LNCaP clone FGC (cell line): Measurements from ENCODE around the gene POLR1G.
"Not testable (repeated sequence)": the region's sequence is repeated elsewhere in the genome, so short reads cannot be mapped to it uniquely, and the experiment has no call there.

ENCODE experiments used
- DNase-seq: peaks from one replicate; pipeline ENCODE4 v3.0.0-alpha.2; 2011; ENCODE audit warnings: low read depth
- H3K4me3 ChIP-seq: 2 replicates; pipeline ENCODE4 v1.5.1; 2011; ENCODE audit warnings: mild to moderate bottlenecking, low read depth, low read length, control low read depth
- CTCF ChIP-seq: IDR thresholded peaks from 2 replicates; pipeline ENCODE4 v1.5.1; 2012; ENCODE audit warnings: mild to moderate bottlenecking; ENCODE audit not compliant: control insufficient read depth, insufficient read depth; ENCODE audit errors: extremely low read depth

Gene POLR1G

DNA sequence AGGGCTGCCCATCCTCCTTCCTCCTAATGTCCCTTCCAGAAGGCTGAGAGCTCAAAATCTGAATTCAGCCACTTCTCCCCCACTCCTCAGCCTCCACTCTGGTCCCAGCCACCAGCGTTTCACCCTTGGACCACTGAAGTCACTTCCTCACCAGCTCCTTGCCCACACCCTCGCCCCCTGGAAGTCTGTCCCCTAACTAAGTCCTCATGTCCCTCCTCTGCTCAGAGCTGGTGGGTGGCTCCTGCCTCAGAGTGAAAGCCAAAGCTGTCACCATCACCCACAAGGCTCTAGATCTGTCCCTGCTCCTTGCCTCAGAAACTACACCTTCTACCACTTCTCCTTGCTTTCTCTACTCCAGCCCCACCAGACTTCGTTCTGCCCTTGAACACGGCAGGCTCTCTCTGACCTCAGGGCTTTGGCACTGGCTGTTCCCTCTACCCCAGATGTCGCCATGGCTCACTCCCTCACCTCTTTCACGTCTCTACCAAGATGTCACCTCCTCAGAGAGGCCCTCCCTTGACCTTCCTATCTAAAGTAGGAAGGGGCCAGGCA lies 15.6 kb downstream of the POLR1G start:
- no peak for DNase-seq
- H3K4me3 ChIP-seq, result no peak overlapping the region
- TF ChIP-seq CTCF, result no peak

DNA sequence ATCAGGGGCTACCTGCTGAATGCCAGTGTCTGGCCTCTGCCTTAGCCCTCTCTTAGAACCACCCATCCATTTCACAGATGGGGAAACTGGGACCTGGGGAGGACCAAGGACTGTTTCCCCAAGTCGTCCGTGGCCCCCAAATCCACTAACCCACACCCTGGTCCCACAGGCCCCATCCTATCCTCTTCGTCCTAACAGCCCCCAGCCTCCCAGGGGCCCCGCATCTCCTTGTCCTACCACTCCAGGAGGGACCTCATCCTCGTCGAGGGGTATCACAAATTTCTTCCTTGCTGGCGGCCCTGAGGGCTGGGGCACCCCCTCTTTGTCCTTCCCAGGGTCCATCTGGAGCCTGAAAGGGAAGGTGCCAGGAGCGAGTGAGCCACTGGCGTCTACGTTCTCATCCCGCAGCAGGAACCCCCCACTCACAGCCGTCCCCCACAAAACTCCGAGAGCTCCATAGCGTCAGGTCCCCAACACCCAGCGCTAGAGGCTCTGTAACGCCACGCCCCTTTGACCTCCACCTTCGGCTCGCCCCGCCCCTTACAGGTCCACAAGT lies 16.7 kb downstream of the POLR1G start:
- TF ChIP-seq CTCF, result no peak
- peak overlapping the region; percentile 74 for H3K4me3 ChIP-seq

DNA sequence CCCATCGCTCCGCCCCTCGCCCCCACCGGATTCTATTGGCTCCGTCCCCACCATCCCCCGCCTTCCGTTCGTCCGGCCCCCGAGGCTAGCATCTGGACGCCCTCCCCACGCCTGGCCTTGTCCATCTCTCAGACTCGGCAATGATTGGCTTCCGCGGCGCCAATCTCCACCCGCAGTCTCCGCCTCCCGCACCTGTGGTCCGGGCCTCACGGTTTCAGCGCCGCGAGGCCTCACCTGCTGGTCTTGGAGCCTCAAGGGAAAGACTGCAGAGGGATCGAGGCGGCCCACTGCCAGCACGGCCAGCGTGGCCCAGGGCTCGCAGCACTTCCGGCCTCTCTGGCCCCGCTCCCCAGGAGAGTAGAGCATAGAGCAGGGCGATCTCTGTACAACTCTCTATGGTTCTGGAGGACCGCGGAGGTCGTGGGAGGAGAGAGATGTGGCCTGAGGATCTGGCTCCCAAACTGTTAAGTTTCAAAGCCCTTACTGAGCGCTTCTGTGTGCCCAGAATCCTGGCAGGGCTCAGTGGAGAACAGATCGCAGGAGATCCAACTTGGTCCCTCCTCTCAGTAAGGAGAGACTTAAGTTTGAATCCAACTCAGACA lies 17.2 kb downstream of the POLR1G start, which contains the start of gene ERCC1:
Gene ERCC1, minus strand, starts transcription at position 329 of the 602 bp plus-strand sequence. CDS start 543 bp downstream, outside the sequence.
- no peak for TF ChIP-seq CTCF
- H3K4me3 ChIP-seq, result peak within 1 kb of the TSS; percentile 74
- DNase-seq, result peak; percentile 90

More for the DNA sequence above, 16.7 kb downstream of the POLR1G start:
- no peak for DNase-seq

DNA sequence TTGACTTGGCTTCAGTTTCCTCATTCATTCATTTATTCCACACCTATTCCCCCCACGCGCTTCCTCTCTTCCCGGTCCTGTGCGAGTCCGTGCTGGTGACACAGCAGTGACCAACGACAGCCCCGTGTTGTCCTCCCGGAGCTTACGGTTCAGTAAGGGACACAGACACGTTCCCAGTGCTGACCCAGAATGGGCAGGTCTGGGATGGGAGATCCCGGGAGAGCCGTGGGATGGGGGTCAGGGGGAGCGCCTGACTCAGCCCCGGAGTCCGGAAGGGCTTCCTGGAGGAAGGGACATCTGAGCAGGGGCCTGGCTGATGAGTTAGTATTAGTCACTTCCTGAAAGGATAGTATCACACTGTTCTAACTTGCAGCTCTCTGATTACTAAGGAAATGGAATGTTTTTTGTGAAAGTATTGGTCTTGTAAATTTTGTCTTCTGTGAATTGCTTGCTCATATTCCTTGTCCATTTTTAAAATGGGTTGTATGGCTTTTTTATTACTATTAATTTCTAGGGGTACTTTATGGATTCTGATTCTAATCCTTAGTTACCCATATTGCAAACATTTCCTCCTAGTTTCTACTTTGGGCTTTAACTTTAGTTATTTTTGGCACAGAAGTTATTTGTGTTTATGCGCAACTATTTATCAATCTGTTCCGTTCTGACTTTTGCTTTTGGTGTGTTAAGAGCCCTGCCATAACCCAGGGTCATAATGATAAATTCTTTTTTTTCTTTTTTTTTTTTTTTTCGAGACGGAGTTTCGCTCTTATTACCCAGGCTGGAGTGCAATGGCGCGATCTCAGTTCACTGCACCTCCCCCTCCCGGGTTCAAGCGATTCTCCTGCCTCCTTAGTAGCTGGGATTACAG lies 18.0 kb downstream of the POLR1G start:
- peak overlapping the region; percentile 74 for H3K4me3 ChIP-seq
- TF ChIP-seq CTCF, result no peak
- no peak for DNase-seq

GRCh38 chr19:45428384-45429231 lies 22.2 kb downstream of the POLR1G start:
- TF ChIP-seq CTCF, result no peak
- no peak overlapping the region for H3K4me3 ChIP-seq
- no peak for DNase-seq

GRCh38 chr19:45429896-45430295 lies 23.5 kb downstream of the POLR1G start:
- not testable (repeated sequence) for H3K4me3 ChIP-seq, DNase-seq

DNA sequence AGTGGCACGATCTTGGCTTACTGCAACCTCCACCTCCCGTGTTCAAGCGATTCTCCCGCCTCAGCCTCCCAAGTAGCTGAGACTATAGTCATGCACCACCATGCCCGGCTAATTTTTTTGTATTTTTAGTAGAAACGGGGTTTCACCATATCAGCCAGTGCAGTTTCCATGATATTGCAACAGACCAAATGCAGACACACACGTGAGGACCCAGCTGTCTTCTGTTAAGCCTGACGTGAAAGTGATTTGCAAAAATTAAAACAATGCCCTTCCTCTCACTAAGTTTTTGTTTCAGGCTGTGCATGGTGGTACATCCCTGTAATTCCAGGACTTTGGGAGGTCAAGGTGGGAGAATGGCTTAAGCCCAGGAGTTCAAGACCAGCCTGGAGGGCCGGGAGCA lies 24.6 kb downstream of the POLR1G start:
- not testable (repeated sequence) for DNase-seq, H3K4me3 ChIP-seq

- DNase-seq, H3K4me3 ChIP-seq: not testable (repeated sequence)
These were observed 26.1 kb downstream of the POLR1G start for GRCh38 chr19:45432543-45432942.
